Ovary (tissue), 9 donors: ENCODE results near the gene OSR1. TPM values are rescaled to one million over a fixed set of nuclear protein-coding genes. Genes with fewer than 3 reads are reported as not detected.

Experiments
- DNase-seq, 5 donors: peaks; one replicate each; pipeline ENCODE4 v3.0.0-alpha.2; 2019 to 2020
- H3K27ac ChIP-seq, 2 donors: fragments of 200-600 bp; one replicate each; pipeline versions ENCODE4 v1.5.1 to v1.8.0; 2019 to 2022
- H3K27me3 ChIP-seq: fragments of 200-600 bp; one replicate; pipeline ENCODE4 v1.8.0; 2022
- H3K36me3 ChIP-seq: fragments of 200-600 bp; sonication (generic); one replicate; pipeline ENCODE4 v1.5.1; 2019
- H3K4me1 ChIP-seq: one replicate; pipeline ENCODE4 v1.8.1; 2013; ENCODE audit warnings: mild to moderate bottlenecking, moderate library complexity; ENCODE audit not compliant: insufficient read depth
- H3K4me3 ChIP-seq: fragments of 200-600 bp; sonication (generic); one replicate; pipeline ENCODE4 v1.5.1; 2017
- H3K9me3 ChIP-seq, 2 donors: fragments of 200-600 bp in 1 of 2; sonication (generic) in 1 of 2; one replicate each; pipeline versions ENCODE4 v1.5.1 to v1.8.1; 2013 to 2019; ENCODE audit warnings: mild to moderate bottlenecking in 1 of 2, moderate library complexity in 1 of 2
- EP300 ChIP-seq: sonication (generic); formaldehyde crosslinking; IDR thresholded peaks from one replicate; pipeline ENCODE4 v1.6.1; 2017; ENCODE audit warnings: antibody characterized with exemption
- POLR2A ChIP-seq: fragments of 450-650 bp; IDR thresholded peaks from one replicate; pipeline ENCODE4 v1.6.1; 2017; ENCODE audit warnings: antibody characterized with exemption, mild to moderate bottlenecking, moderate library complexity
- WGBS, 3 donors: extraction: QIAGEN DNeasy Blood & Tissue Kit in 1 of 3; methylation state at CpG; one replicate each; pipeline versions ENCODE4 v1.1.5 to v1.1.7; 2013 to 2017; 5-methylcytosine and 5-hydroxymethylcytosine counted together
- intact Hi-C, 4 donors: fragments of 100-400 bp; cut with DNase I; formaldehyde crosslinking; loops; one replicate each; pipeline versions ENCODE4 v1.11.0 to v1.15.1; 2022 to 2023
- polyA plus RNA-seq, 2 donors: library from polyadenylated mRNA; stranded (reverse); fragments of 200-250 nt in 1 of 2; fragments of 350-450 nt in 1 of 2; fragmentation: Illumina TruSeq in 1 of 2; extraction: RNeasy Lipid Tissue Mini Kit (QIAGEN cat#74804) in 1 of 2; gene quantifications; one replicate each; pipeline ENCODE4 v1.2.3, GENCODE V29; 2013 to 2014
- total RNA-seq, 7 donors: library from RNA; depleted of rRNA in 2 of 7; stranded (reverse); fragments of >200 nt in 2 of 7; fragmentation: NEBNext Ultra II Directional in 3 of 7; extraction: Animal tissue kit (Norgen Biotek cat#: 25700) in 3 of 7; gene quantifications; one replicate each; pipeline versions ENCODE4 v1.1.0 to v1.2.4, GENCODE V29; 2016 to 2023
- TF ChIP-seq, protein P1 (sequence below), 3 donors: fragments of 450-650 bp in 2 of 3; fragments of 200-600 bp in 1 of 3; IDR thresholded peaks; one replicate each; pipeline versions ENCODE4 v1.5.1 to v1.8.0; 2016 to 2022; ENCODE audit warnings: antibody characterized with exemption in 3 of 3, mild to moderate bottlenecking in 1 of 3
- donor health status: DM: no; HTN: no; CAD: no; lungs with moderate emphysema.
- donor health status: DM: no; HTN: no; CAD: no.
- donor health status: Bipolar disorder and iron deficiency.
- donor health status: DM: yes; HTN: yes; CAD: no.
- donor health status: DM: no; HTN: no; CAD: no.
- donor health status: DM: yes; HTN: yes; CAD: no.

Gene OSR1
- total and polyA plus RNA-seq, 9 donors: 2.5 to 11.5 (median 5.5) TPM

DNA sequence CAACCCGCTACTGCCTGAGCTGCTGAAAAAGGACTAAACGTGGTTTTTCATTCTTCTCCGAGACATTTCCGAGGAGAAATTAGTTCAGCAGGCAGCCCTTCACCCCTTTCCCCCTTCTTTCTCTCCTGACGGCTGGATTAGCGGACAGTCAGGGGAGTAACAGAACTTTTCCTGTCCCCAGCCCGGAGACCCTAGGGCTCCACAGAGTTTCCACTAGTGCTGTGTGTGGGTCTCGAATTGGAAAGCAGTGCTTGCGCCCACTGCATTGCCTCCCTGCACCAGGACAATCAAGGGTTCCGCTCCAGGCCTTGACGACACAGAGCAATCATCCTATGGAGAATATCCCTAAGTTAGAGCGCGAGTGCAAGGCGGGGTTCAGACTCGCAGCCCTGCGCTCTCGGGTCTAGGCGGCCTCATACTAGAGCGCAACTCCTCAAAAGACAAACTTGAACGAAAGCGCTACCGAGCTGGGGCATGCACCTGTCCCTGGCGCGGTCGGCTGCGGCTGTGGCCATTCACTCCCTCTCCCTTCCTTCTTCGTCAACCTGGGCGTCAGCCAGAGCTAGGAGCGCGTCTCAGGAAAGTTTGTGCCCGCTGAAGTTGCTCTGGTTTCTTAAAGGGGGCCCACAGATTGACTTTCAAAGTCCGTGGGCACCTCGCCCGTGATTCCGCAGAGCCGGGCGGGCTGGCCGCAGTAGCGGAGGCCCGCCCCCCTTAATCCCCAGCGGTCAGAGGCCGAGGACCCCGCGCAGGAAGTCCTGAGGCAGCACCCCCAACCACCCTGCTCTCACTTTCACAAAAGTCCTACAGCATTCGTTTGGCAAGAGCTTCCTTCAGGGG, 801 bp downstream of the OSR1 start:
- WGBS, 3 donors: 2 to 5% (median 2%) methylated on average over 35 to 45 of the region's 45 CpGs
- peak overlapping the region; percentile 45 to 74 for H3K27ac ChIP-seq
- no peaks in the 10 kb centered on the region for H3K27me3 ChIP-seq
- no peaks in the 10 kb centered on the region for H3K4me1 ChIP-seq
- TF ChIP-seq, protein P1, sequence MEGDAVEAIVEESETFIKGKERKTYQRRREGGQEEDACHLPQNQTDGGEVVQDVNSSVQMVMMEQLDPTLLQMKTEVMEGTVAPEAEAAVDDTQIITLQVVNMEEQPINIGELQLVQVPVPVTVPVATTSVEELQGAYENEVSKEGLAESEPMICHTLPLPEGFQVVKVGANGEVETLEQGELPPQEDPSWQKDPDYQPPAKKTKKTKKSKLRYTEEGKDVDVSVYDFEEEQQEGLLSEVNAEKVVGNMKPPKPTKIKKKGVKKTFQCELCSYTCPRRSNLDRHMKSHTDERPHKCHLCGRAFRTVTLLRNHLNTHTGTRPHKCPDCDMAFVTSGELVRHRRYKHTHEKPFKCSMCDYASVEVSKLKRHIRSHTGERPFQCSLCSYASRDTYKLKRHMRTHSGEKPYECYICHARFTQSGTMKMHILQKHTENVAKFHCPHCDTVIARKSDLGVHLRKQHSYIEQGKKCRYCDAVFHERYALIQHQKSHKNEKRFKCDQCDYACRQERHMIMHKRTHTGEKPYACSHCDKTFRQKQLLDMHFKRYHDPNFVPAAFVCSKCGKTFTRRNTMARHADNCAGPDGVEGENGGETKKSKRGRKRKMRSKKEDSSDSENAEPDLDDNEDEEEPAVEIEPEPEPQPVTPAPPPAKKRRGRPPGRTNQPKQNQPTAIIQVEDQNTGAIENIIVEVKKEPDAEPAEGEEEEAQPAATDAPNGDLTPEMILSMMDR (IDR thresholded peaks at IDR 0.05): no peak
- TF ChIP-seq POLR2A: no peak
- TF ChIP-seq EP300: no peak
- intact Hi-C loops: loop anchor here in 1 of 4 donors (10.0 kb wide), 1 partner anchor 363 kb away; no protein-coding TSS in a partner anchor
- H3K9me3 ChIP-seq: no peaks in the 10 kb centered on the region
- no peaks in the 10 kb centered on the region for H3K36me3 ChIP-seq
- H3K4me3 ChIP-seq: peak overlapping the region; percentile 65
- peak in 4 of 5 donors; percentile 38 to 65 (median 49) for DNase-seq

DNA sequence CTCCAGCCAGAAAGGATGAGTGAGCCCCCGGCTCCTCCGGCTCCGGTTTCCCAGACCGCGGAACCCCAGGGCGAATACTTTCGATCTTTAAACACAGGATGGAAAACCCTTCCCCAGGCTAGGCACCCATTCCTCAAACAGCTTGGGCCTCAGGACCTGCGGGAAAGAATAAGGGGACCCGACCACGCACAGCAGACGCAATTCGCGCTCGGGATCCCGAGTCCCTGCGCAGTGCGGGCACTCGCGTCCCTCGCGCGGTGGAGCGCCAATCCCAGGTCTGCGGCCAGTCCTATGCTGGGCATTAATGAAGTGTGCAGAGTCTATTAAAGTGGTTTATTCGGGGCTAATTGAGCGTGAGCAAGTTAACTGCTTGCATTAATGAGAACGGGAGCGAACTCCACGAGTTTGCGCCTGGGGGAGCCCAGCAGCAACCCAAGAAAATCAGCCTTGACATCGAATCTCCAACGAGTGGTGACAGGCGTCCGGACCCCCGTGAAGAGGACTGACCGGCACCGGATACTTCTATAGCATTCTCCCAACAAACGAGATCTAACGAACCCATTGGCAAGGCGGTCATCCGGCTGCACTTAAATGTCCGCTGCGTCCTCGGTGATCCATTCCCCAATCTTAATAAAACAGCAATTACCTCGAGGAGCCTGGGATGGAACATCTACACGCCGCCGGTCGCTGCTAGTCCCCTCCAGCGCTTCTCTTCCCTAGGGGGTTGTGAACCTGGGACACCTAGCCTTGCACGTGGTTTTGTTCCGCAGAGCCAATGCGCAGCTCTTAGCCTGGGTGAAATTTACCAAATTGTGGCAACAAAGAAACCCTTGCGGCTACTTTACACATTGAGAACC, 1.6 kb downstream of the OSR1 start:
- H3K9me3 ChIP-seq: no peaks in the 10 kb centered on the region
- intact Hi-C loops: loop anchor here in 1 of 4 donors (10.0 kb wide), 1 partner anchor 362 kb away; no protein-coding TSS in a partner anchor
- H3K36me3 ChIP-seq: no peaks in the 10 kb centered on the region
- DNase-seq: peak in 1 of 5 donors; percentile 45
- no peak overlapping the region for H3K27ac ChIP-seq
- H3K4me1 ChIP-seq: no peaks in the 10 kb centered on the region
- 18 to 43% (median 24%) methylated on average over 54 of the region's 54 CpGs for WGBS, 3 donors
- peak overlapping the region; percentile 65 for H3K4me3 ChIP-seq
- no peaks in the 10 kb centered on the region for H3K27me3 ChIP-seq
- TF ChIP-seq, protein P1 (IDR thresholded peaks at IDR 0.05): no peak
- TF ChIP-seq EP300 (no peak), POLR2A (no peak)

- WGBS, 3 donors: 59 to 71% (median 66%) methylated on average over 35 of the region's 35 CpGs
- intact Hi-C loops: loop anchor here in 1 of 4 donors (10.0 kb wide), 1 partner anchor 361 kb away; no protein-coding TSS in a partner anchor
These were observed 2.4 kb downstream of the OSR1 start for GRCh38 chr2:19355931-19356544.

More at GRCh38 chr2:19355931-19356544, 2.4 kb downstream of the OSR1 start:
- Histone ChIP-seq H3K27ac (no peak overlapping the region), H3K4me1 (no peaks in the 10 kb centered on the region), H3K9me3 (no peaks in the 10 kb centered on the region), H3K4me3 (peak overlapping the region; percentile 65), H3K36me3 (no peaks in the 10 kb centered on the region), H3K27me3 (no peaks in the 10 kb centered on the region)
- DNase-seq: peak in 1 of 5 donors; percentile 25
- TF ChIP-seq POLR2A (no peak), EP300 (no peak)
- TF ChIP-seq, protein P1 (IDR thresholded peaks at IDR 0.05): no peak
